Fibroblast of lung (primary cell): ENCODE data around the gene CNTN1. TPM values are rescaled to one million over a fixed set of nuclear protein-coding genes. Genes with fewer than 3 reads are reported as not detected.

Experiments
- DNase-seq, 2 donors: peaks; one replicate each; pipeline versions ENCODE4 v3.0.0 to v3.0.0-alpha.2; 2010; ENCODE audit warnings: low read depth in 2 of 2
- H2AFZ ChIP-seq: 2 replicates; pipeline ENCODE4 v1.5.1; 2012; ENCODE audit warnings: low read length, control low read depth, inconsistent platforms
- H3K27ac ChIP-seq: 2 replicates; pipeline ENCODE4 v1.5.1; 2011; ENCODE audit warnings: low read length, control low read depth; ENCODE audit not compliant: insufficient read depth
- H3K27me3 ChIP-seq: 2 replicates; pipeline ENCODE4 v1.5.1; 2011; ENCODE audit warnings: mild to moderate bottlenecking, low read length; ENCODE audit not compliant: control insufficient read depth, insufficient read depth
- H3K36me3 ChIP-seq: 2 replicates; pipeline ENCODE4 v1.5.1; 2011; ENCODE audit warnings: low read length; ENCODE audit not compliant: control insufficient read depth, insufficient read depth
- H3K4me1 ChIP-seq: 2 replicates; pipeline ENCODE4 v1.5.1; 2011; ENCODE audit warnings: low read length; ENCODE audit not compliant: control insufficient read depth, insufficient read depth; ENCODE audit errors: extremely low read depth
- H3K4me2 ChIP-seq: 2 replicates; pipeline ENCODE4 v1.5.1; 2011; ENCODE audit warnings: low read length, control low read depth; ENCODE audit not compliant: insufficient read depth; ENCODE audit errors: extremely low read depth
- H3K4me3 ChIP-seq, 4 experiments: fragments of 200-600 bp in 1 of 4; sonication (generic) in 1 of 4; replicated peaks in 1 of 4; 2 replicates each; pipeline ENCODE4 v1.5.1; 2011 to 2016; ENCODE audit warnings: low read length in 4 of 4, low read depth in 3 of 4, mild to moderate bottlenecking in 3 of 4, control low read depth in 2 of 4, inconsistent platforms in 1 of 4, mixed read lengths in 1 of 4; ENCODE audit not compliant: insufficient read depth in 1 of 4; ENCODE audit errors: control extremely low read depth in 1 of 4
- H3K79me2 ChIP-seq: 2 replicates; pipeline ENCODE4 v1.5.1; 2012; ENCODE audit warnings: mild to moderate bottlenecking, low read length, inconsistent platforms; ENCODE audit not compliant: control insufficient read depth, insufficient read depth
- H3K9ac ChIP-seq: 2 replicates; pipeline ENCODE4 v1.5.1; 2011; ENCODE audit warnings: mild to moderate bottlenecking, low read length, control low read depth; ENCODE audit not compliant: insufficient read depth
- H3K9me3 ChIP-seq: 2 replicates; pipeline ENCODE4 v1.5.1; 2012; ENCODE audit warnings: low read depth, low read length; ENCODE audit not compliant: control insufficient read depth, insufficient read depth
- H4K20me1 ChIP-seq: 2 replicates; pipeline ENCODE4 v1.5.1; 2011; ENCODE audit warnings: low read length; ENCODE audit not compliant: control insufficient read depth, insufficient read depth; ENCODE audit errors: extremely low read depth
- EZH2 ChIP-seq: IDR thresholded peaks from 2 replicates; pipeline ENCODE4 v1.5.1; 2012; ENCODE audit warnings: low read length, control low read depth, mild to moderate bottlenecking; ENCODE audit errors: missing control alignments
- polyA plus RNA-seq, 2 donors: library from polyadenylated mRNA; depleted of rRNA in 1 of 2; stranded (reverse) in 1 of 2; unstranded in 1 of 2; fragments of >200 nt; gene quantifications; 2 replicates each; pipeline ENCODE4 v1.2.1, GENCODE V29; 2011 to 2012; ENCODE audit warnings: missing spikeins in 1 of 2
- total RNA-seq: library from RNA; depleted of rRNA; stranded (reverse); fragments of >200 nt; gene quantifications from 2 replicates; pipeline ENCODE4 v1.2.1, GENCODE V29; 2014
- TF ChIP-seq, protein P1 (sequence below), 2 donors: IDR thresholded peaks in 1 of 2; conservative IDR thresholded peaks in 1 of 2; 1 replicate in 1 of 2; 2 replicates in 1 of 2; pipeline ENCODE4 v1.5.1; 2011 to 2012; ENCODE audit warnings: low read length in 2 of 2, control low read depth in 1 of 2, inconsistent platforms in 1 of 2, low read depth in 1 of 2, mild to moderate bottlenecking in 1 of 2

The CNTN1 gene
- total and polyA plus RNA-seq, 2 donors (not counting 1 experiment from before 2014, with no cell fraction given), result 0.22 to 0.83 TPM

DNA sequence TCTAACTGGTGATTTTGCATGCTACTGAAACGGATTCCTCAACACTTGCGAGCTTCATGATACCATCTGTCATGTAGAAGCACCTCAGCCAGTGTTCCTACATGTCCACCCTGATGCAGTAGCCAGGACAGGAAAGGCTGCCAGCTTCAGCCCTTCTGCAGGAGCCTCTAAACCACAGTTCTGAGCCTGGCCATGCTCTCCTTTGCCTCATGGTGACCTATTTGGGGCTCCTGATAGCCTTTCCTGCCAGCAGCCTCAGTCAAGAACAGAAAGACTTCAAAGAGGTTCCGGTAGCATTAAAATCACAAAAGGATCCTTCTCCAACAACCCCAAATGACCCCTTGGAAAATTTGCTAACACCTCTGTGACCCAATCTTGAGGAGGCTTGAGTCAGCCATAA, 96.0 kb downstream of the CNTN1 start:
- no peak overlapping the region for H3K4me3 ChIP-seq
- no peak for DNase-seq
- TF ChIP-seq, protein P1, sequence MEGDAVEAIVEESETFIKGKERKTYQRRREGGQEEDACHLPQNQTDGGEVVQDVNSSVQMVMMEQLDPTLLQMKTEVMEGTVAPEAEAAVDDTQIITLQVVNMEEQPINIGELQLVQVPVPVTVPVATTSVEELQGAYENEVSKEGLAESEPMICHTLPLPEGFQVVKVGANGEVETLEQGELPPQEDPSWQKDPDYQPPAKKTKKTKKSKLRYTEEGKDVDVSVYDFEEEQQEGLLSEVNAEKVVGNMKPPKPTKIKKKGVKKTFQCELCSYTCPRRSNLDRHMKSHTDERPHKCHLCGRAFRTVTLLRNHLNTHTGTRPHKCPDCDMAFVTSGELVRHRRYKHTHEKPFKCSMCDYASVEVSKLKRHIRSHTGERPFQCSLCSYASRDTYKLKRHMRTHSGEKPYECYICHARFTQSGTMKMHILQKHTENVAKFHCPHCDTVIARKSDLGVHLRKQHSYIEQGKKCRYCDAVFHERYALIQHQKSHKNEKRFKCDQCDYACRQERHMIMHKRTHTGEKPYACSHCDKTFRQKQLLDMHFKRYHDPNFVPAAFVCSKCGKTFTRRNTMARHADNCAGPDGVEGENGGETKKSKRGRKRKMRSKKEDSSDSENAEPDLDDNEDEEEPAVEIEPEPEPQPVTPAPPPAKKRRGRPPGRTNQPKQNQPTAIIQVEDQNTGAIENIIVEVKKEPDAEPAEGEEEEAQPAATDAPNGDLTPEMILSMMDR (conservative IDR thresholded peaks at IDR 0.05 in 1 of 2, IDR thresholded peaks at IDR 0.05 in 1 of 2; ENCODE audit: low read depth in 1 of 2, low read length in 2 of 2), result no peak
- H4K20me1 ChIP-seq, result no peaks in the 10 kb centered on the region
- no peaks in the 10 kb centered on the region for H3K9me3 ChIP-seq
- no peak overlapping the region for H3K27ac ChIP-seq
- no peak overlapping the region for H3K4me2 ChIP-seq
- no peaks in the 10 kb centered on the region for H3K4me1 ChIP-seq
- no peaks in the 10 kb centered on the region for H3K36me3 ChIP-seq
- no peaks in the 10 kb centered on the region for H3K27me3 ChIP-seq
- no peak overlapping the region for H2AFZ ChIP-seq
- H3K79me2 ChIP-seq, result no peaks in the 10 kb centered on the region
- H3K9ac ChIP-seq, result no peak overlapping the region

DNA sequence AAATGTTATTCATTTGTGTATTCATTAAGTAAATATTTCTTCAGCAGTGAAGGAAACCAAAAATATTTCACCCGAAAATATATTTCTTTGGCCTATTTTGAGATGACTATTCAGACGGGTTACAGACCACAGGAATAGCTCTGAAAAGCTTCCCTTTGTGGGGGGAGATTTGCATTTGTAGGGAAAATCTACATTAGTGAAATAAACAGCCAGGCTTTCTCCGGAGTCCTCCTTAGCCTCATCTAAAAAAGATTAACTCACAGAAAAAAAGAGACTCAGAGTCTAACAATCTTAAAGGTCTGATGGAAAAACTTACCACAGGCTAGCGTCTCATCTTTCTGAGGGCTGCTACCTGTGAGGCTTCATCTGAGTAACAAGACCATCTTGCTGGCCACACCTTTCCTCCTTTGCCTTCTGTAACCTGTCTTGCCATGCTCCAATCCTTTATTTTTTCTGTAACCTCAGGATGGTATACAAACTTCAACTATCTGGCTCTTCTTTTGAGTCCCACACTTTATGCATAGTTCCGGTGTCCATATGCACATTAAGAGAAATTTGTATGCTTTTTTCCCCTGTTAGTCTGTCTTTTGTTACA, 100.7 kb downstream of the CNTN1 start:
- no peaks in the 10 kb centered on the region for H3K9me3 ChIP-seq
- no peaks in the 10 kb centered on the region for H3K36me3 ChIP-seq
- no peak overlapping the region for H3K4me3 ChIP-seq
- TF ChIP-seq, protein P1 (conservative IDR thresholded peaks at IDR 0.05 in 1 of 2, IDR thresholded peaks at IDR 0.05 in 1 of 2; ENCODE audit: low read depth in 1 of 2, low read length in 2 of 2), result no peak
- no peak for TF ChIP-seq EZH2
- no peaks in the 10 kb centered on the region for H4K20me1 ChIP-seq
- H2AFZ ChIP-seq, result no peak overlapping the region
- DNase-seq, result no peak
- no peak overlapping the region for H3K4me2 ChIP-seq
- no peaks in the 10 kb centered on the region for H3K79me2 ChIP-seq
- H3K9ac ChIP-seq, result no peak overlapping the region
- H3K4me1 ChIP-seq, result no peaks in the 10 kb centered on the region
- no peak overlapping the region for H3K27ac ChIP-seq
- H3K27me3 ChIP-seq, result no peaks in the 10 kb centered on the region

DNA sequence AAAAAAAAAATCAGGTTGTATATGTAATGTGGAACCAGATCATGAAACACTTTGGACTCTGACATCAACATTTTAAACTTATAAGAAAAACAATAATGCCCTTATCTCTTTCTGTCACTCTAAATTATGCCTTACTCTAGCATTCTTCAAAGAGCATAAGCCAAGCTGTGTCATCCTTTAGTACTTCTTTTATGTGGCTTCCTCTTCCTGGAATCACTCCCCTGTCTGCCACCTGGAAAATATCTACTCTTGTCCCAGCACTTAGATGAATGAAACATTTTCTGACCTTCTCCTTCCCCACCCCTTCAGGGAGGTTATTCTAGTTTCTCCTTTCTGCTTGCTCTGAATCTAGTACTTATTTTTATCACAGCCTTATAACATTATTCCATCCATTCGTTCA, 101.2 kb downstream of the CNTN1 start:
- no peak overlapping the region for H3K4me2 ChIP-seq
- no peaks in the 10 kb centered on the region for H3K79me2 ChIP-seq
- H3K27ac ChIP-seq, result no peak overlapping the region
- no peak for TF ChIP-seq EZH2
- H3K27me3 ChIP-seq, result no peaks in the 10 kb centered on the region
- H3K9ac ChIP-seq, result no peak overlapping the region
- H3K36me3 ChIP-seq, result no peaks in the 10 kb centered on the region
- H3K4me3 ChIP-seq, result no peak overlapping the region
- no peaks in the 10 kb centered on the region for H3K9me3 ChIP-seq
- DNase-seq, result no peak
- H3K4me1 ChIP-seq, result no peaks in the 10 kb centered on the region
- no peaks in the 10 kb centered on the region for H4K20me1 ChIP-seq
- H2AFZ ChIP-seq, result no peak overlapping the region
